K562 (cell line): ENCODE results near the gene NACA. TPM values are rescaled to one million over a fixed set of nuclear protein-coding genes. Genes with fewer than 3 reads are reported as not detected.

Experiments
- ATAC-seq: fragments of 200-7000 bp; cut with Tn5 transposase; 3 replicates; pipeline ENCODE4 v1.9.1; 2020; ENCODE audit warnings: moderate library complexity
- BruUV-seq: library from RNA; stranded (reverse); fragments of 400-500 nt; replicated peaks from 2 replicates; lab custom pipeline; 2021; lab: Mats Ljungman, UMichigan
- CTCF ChIA-PET: fragments of 300-600 bp; formaldehyde crosslinking; extraction: SDS; loops from one replicate; lab custom pipeline; 2021; ENCODE audit warnings: low intra/inter-chr PET ratio; lab: Yijun Ruan, JAX
- POLR2A ChIA-PET: fragments of 300-600, 350-650 bp; sonication (Branson Sonifier 250); formaldehyde crosslinking; extraction: SDS; loops from one replicate; lab custom pipeline; 2021; ENCODE audit warnings: antibody characterized with exemption, inconsistent platforms; lab: Yijun Ruan, JAX
- DNase-seq, 4 experiments: peaks; one replicate each; pipeline versions ENCODE4 v3.0.0 to v3.0.0-alpha.2; 2011 to 2018; ENCODE audit warnings: low spot score in 3 of 4, mixed read lengths in 3 of 4; ENCODE audit errors: extremely low read depth in 1 of 4
- FAIRE-seq: peaks from 2 replicates; lab custom pipeline; 2011; peaks lifted over from hg19 to GRCh38; lab: Jason Lieb, UNC
- H2AFZ ChIP-seq: 2 replicates; pipeline ENCODE4 v1.6.0; 2011; ENCODE audit warnings: low read depth, low read length, control low read depth, inconsistent platforms
- H3K27ac ChIP-seq: fragments of 200-600 bp; 3 replicates; pipeline ENCODE4 v1.8.0; 2011; ENCODE audit warnings: low read depth, mild to moderate bottlenecking, control low read depth, inconsistent platforms, low read length, moderate library complexity, mixed read lengths; ENCODE audit errors: extremely low read depth
- H3K27me3 ChIP-seq, 2 experiments: fragments of 300-600 bp in 1 of 2; 2 replicates in 1 of 2; 3 replicates in 1 of 2; pipeline versions ENCODE4 v1.6.0 to v1.8.0; 2011; ENCODE audit warnings: inconsistent platforms in 2 of 2, low read length in 2 of 2, mild to moderate bottlenecking in 1 of 2, mixed read lengths in 1 of 2, moderate library complexity in 1 of 2; ENCODE audit not compliant: control insufficient read depth in 2 of 2, insufficient read depth in 2 of 2
- H3K36me3 ChIP-seq: fragments of 300-600 bp; 3 replicates; pipeline ENCODE4 v1.8.0; 2011; ENCODE audit warnings: mild to moderate bottlenecking, low read length, inconsistent platforms; ENCODE audit not compliant: control insufficient read depth, insufficient read depth
- H3K4me1 ChIP-seq, 2 experiments: fragments of 200-600 bp in 1 of 2; replicated peaks in 1 of 2; 2 replicates in 1 of 2; 3 replicates in 1 of 2; pipeline versions ENCODE4 v1.5.1 to v1.8.0; 2011; ENCODE audit warnings: inconsistent platforms in 2 of 2, low read length in 2 of 2, mild to moderate bottlenecking in 1 of 2, mixed read lengths in 1 of 2, moderate library complexity in 1 of 2; ENCODE audit not compliant: control insufficient read depth in 2 of 2, insufficient read depth in 2 of 2
- H3K4me2 ChIP-seq: 2 replicates; pipeline ENCODE4 v1.6.1; 2011; ENCODE audit warnings: low read length, control low read depth, inconsistent platforms, mixed read lengths; ENCODE audit not compliant: insufficient read depth
- H3K4me3 ChIP-seq: fragments of 200-600 bp; sonication (generic), shearing (Covaris generic); 2 replicates; pipeline ENCODE4 v1.5.1; 2016; ENCODE audit warnings: control low read depth, inconsistent platforms
- H3K79me2 ChIP-seq: fragments of 200-600 bp; 3 replicates; pipeline ENCODE4 v1.8.0; 2011; ENCODE audit warnings: low read length, inconsistent platforms; ENCODE audit not compliant: control insufficient read depth, insufficient read depth
- H3K9ac ChIP-seq, 2 experiments: 2 replicates each; pipeline versions ENCODE4 v1.6.0 to v1.6.1; 2011; ENCODE audit warnings: low read depth in 2 of 2, low read length in 2 of 2, control low read depth in 1 of 2, inconsistent platforms in 1 of 2, mild to moderate bottlenecking in 1 of 2, mixed read lengths in 1 of 2; ENCODE audit not compliant: insufficient read depth in 1 of 2
- H3K9me1 ChIP-seq: one replicate; pipeline ENCODE4 v1.6.0; 2011; ENCODE audit warnings: inconsistent platforms, mild to moderate bottlenecking, low read length, moderate library complexity; ENCODE audit not compliant: control insufficient read depth, insufficient read depth
- H3K9me3 ChIP-seq: replicated peaks from 2 replicates; pipeline ENCODE4 v1.5.1; 2011; ENCODE audit warnings: low read depth, low read length, inconsistent platforms; ENCODE audit not compliant: control insufficient read depth, insufficient read depth
- H4K20me1 ChIP-seq: replicated peaks from 2 replicates; pipeline ENCODE4 v1.6.1; 2011; ENCODE audit warnings: low read length, inconsistent platforms, mixed read lengths; ENCODE audit not compliant: control insufficient read depth, insufficient read depth
- CBX1 ChIP-seq: sonication (generic); IDR thresholded peaks from 2 replicates; pipeline ENCODE4 v1.6.1; 2016; ENCODE audit warnings: antibody characterized with exemption, low read depth, mild to moderate bottlenecking
- CHD2 ChIP-seq: IDR thresholded peaks from 2 replicates; pipeline ENCODE4 v1.6.1; 2011; ENCODE audit warnings: low read depth, low read length
- DPF2 ChIP-seq: fragments of 450-650 bp; IDR thresholded peaks from 2 replicates; pipeline ENCODE4 v1.6.1; 2016
- EP300 ChIP-seq: IDR thresholded peaks from 2 replicates; pipeline ENCODE4 v1.6.1; 2012; ENCODE audit warnings: low read length, improper control_type of control experiment
- FOXK2 ChIP-seq, 2 experiments: fragments of 450-650 bp; IDR thresholded peaks in 1 of 2; conservative IDR thresholded peaks in 1 of 2; 2 replicates each; pipeline ENCODE4 v1.6.1; 2016; ENCODE audit warnings: low read depth in 2 of 2, mild to moderate bottlenecking in 1 of 2
- FOXP1 ChIP-seq: sonication (generic); formaldehyde crosslinking; IDR thresholded peaks from 2 replicates; pipeline ENCODE4 v1.8.0; 2022; ENCODE audit warnings: mild to moderate bottlenecking, missing genetic modification reagents
- HDAC1 ChIP-seq, 2 experiments: fragments of 450-650 bp; IDR thresholded peaks; 2 replicates each; pipeline ENCODE4 v1.6.1; 2016 to 2017; ENCODE audit warnings: inconsistent platforms in 1 of 2, mild to moderate bottlenecking in 1 of 2, moderate library complexity in 1 of 2
- KDM1A ChIP-seq, 2 experiments: fragments of 450-650 bp; IDR thresholded peaks; 2 replicates each; pipeline ENCODE4 v1.6.1; 2016; ENCODE audit warnings: mild to moderate bottlenecking in 2 of 2
- MED1 ChIP-seq: sonication (generic); formaldehyde crosslinking; IDR thresholded peaks from 2 replicates; pipeline ENCODE4 v1.8.1; 2023; ENCODE audit warnings: missing genetic modification reagents, borderline replicate concordance
- NFXL1 ChIP-seq: fragments of 450-650 bp; formaldehyde crosslinking; IDR thresholded peaks from 2 replicates; pipeline ENCODE4 v1.4.0; 2021; ENCODE audit warnings: mild to moderate bottlenecking
- PCBP1 ChIP-seq: fragments of 200-400 bp; formaldehyde crosslinking; IDR thresholded peaks from 2 replicates; pipeline ENCODE4 v1.6.1; 2018; ENCODE audit warnings: mild to moderate bottlenecking, low read depth, low read length; ENCODE audit not compliant: poor library complexity, severe bottlenecking
- PHF20 ChIP-seq: fragments of 450-650 bp; IDR thresholded peaks from 2 replicates; pipeline ENCODE4 v1.6.1; 2018; ENCODE audit not compliant: partially characterized antibody
- POLR2B ChIP-seq: fragments of 450-650 bp; IDR thresholded peaks from 2 replicates; pipeline ENCODE4 v1.6.1; 2018; ENCODE audit warnings: low read depth; ENCODE audit not compliant: partially characterized antibody
- SUPT5H ChIP-seq: fragments of 450-650 bp; IDR thresholded peaks from 2 replicates; pipeline ENCODE4 v1.6.1; 2016
- TEAD4 ChIP-seq, 2 experiments: sonication (generic) in 1 of 2; formaldehyde crosslinking in 1 of 2; IDR thresholded peaks; 2 replicates each; pipeline versions ENCODE4 v1.6.1 to v1.8.0; 2012 to 2022; ENCODE audit warnings: borderline replicate concordance in 1 of 2, inconsistent platforms in 1 of 2, low read length in 1 of 2, mild to moderate bottlenecking in 1 of 2, missing genetic modification reagents in 1 of 2
- THAP7 ChIP-seq: fragments of 250-450 bp; sonication (Bioruptor Pico); IDR thresholded peaks from 2 replicates; pipeline ENCODE4 v1.5.0; 2021
- U2AF2 ChIP-seq: fragments of 200-400 bp; formaldehyde crosslinking; optimal IDR thresholded peaks from 2 replicates; pipeline ENCODE3; 2017; ENCODE audit warnings: low read depth, mild to moderate bottlenecking, low read length
- ZBTB12 ChIP-seq: fragments of 250-450 bp; sonication (Bioruptor Pico); IDR thresholded peaks from 2 replicates; pipeline ENCODE4 v1.4.0; 2020
- WGBS: fragments of 100-300 bp; shearing (Covaris generic); methylation state at CpG from one replicate; pipeline ENCODE4 v1.1.6; 2016; ENCODE audit warnings: low coverage, mixed read lengths; ENCODE audit not compliant: insufficient coverage; ENCODE audit errors: missing lambda C conversion rate; 5-methylcytosine and 5-hydroxymethylcytosine counted together
- in situ Hi-C: fragments of 300-500 bp; cut with MboI; formaldehyde crosslinking; loops from 4 replicates; pipeline ENCODE4 v1.15.0; 2018; ENCODE audit warnings: inconsistent platforms, mixed read lengths
- intact Hi-C: fragments of 100-400 bp; cut with micrococcal nuclease; formaldehyde crosslinking; loops from 2 replicates; pipeline ENCODE4 v1.14.2; 2022
- polyA plus RNA-seq, 8 experiments: library from polyadenylated mRNA; depleted of rRNA in 4 of 8; stranded (reverse) in 5 of 8; unstranded in 3 of 8; fragments of >200 nt; fragmentation: Nextera tagmentation in 2 of 8; fragmentation: Illumina TruSeq in 1 of 8; extraction: Ambion mirVana in 2 of 8; extraction: Trizol in 1 of 8; gene quantifications; 2 replicates each; pipeline versions ENCODE4 v1.2.1 to v1.2.3, GENCODE V29; 2011 to 2014; ENCODE audit warnings: inconsistent platforms in 1 of 8, missing spikeins in 1 of 8
- total RNA-seq, 7 experiments: library from RNA; depleted of rRNA in 6 of 7; stranded (reverse); fragments of >200 nt in 6 of 7; fragmentation: Illumina TruSeq in 2 of 7; extraction: Trizol in 2 of 7; gene quantifications; 2 replicates each; pipeline versions ENCODE4 v1.2.1 to v1.2.3, GENCODE V29; 2011 to 2021; ENCODE audit warnings: low replicate concordance in 1 of 7
- TF ChIP-seq, protein P1 (sequence below): fragments of 250-450 bp; sonication (Bioruptor Pico); IDR thresholded peaks from 2 replicates; pipeline ENCODE4 v1.8.0; 2022; ENCODE audit warnings: moderate library complexity, mild to moderate bottlenecking, inconsistent platforms

Gene NACA
- total and polyA plus RNA-seq, 9 of the 15 experiments (the other 6 are each of a cell fraction or from before 2014, with no cell fraction given): 1,030 to 2,416 (median 1,645) TPM

- Histone ChIP-seq H3K4me1 (peaks cover 28 to 44% of the 10 kb centered on the region in 2 experiments), H4K20me1 (peaks cover 57% of the 10 kb centered on the region), H2AFZ (no peak overlapping the region), H3K4me3 (peak overlapping the region; percentile 89; the same call in 1 of the 2 replicates), H3K9ac (peak overlapping the region; percentile 79 to 100; a peak in 3 of 4 replicates), H3K9me3 (no peaks in the 10 kb centered on the region), H3K79me2 (peaks cover 87% of the 10 kb centered on the region), H3K9me1 (peaks cover 33% of the 10 kb centered on the region), H3K36me3 (peaks cover 82% of the 10 kb centered on the region), H3K4me2 (peak overlapping the region; percentile 99), H3K27ac (peak overlapping the region; percentile 43; the same call in 2 of the 3 replicates), H3K27me3 (no peaks in the 10 kb centered on the region)
- peak; percentile 63 to 72 (median 65) for DNase-seq
- ChIA-PET CTCF (no interaction called here), POLR2A (interaction anchor here (0.6 to 4.6 kb wide), 6 partner anchors 11 to 298 kb away, joined by 3 to 32 read pairs (median 3); partner anchors contain the start of gene ATP5F1B)
- in situ Hi-C loops: loop anchor here (10.0 kb wide), 1 partner anchor 76 kb away; the partner anchor contains the start of gene ATP5F1B
- FAIRE-seq: peak; percentile 60
- peak; percentile 9 for ATAC-seq
- intact Hi-C loops: no loop called here
- 3% methylated on average over 2 of the region's 2 CpGs for WGBS
- BruUV-seq: no TSS peak
- TF ChIP-seq FOXP1 (CRISPR knock-in tag): no peak
- TF ChIP-seq U2AF2: no peak
- no peak for TF ChIP-seq THAP7
- TF ChIP-seq EP300: no peak
- peak in 1 of 2 experiments; percentile 92; a peak in 2 of 4 replicates for TF ChIP-seq KDM1A (IDR thresholded peaks at IDR 0.05)
- no peak for TF ChIP-seq ZBTB12 (CRISPR knock-in tag)
- TF ChIP-seq PHF20: no peak
- 0 out of 4 replicates have a peak, but pooled peaks of 1 of the 2 experiments have one; percentile 32 for TF ChIP-seq FOXK2 (conservative IDR thresholded peaks at IDR 0.05 in 1 of 2, IDR thresholded peaks at IDR 0.05 in 1 of 2; ENCODE audit: low read depth in 2 of 2)
- 0 out of 2 replicates have a peak, but pooled peaks have one; percentile 31 for TF ChIP-seq DPF2
- TF ChIP-seq, protein P1, sequence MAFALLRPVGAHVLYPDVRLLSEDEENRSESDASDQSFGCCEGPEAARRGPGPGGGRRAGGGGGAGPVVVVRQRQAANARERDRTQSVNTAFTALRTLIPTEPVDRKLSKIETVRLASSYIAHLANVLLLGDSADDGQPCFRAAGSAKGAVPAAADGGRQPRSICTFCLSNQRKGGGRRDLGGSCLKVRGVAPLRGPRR (CRISPR knock-in tag): no peak
- no peak for TF ChIP-seq NFXL1 (CRISPR knock-in tag)
- TF ChIP-seq CHD2: 0 out of 2 replicates have a peak, but pooled peaks have one; percentile 2
- no peak for TF ChIP-seq MED1 (CRISPR knock-in tag)
- TF ChIP-seq CBX1: no peak
- TF ChIP-seq PCBP1: no peak
- TF ChIP-seq TEAD4 (IDR thresholded peaks at IDR 0.05; ENCODE audit: low read length): 0 out of 2 replicates have a peak, but pooled peaks have one; percentile 5
- TF ChIP-seq TEAD4 (CRISPR knock-in tag; IDR thresholded peaks at IDR 0.05; ENCODE audit: borderline replicate concordance): no peak
- peak; percentile 15 for TF ChIP-seq POLR2B
- peak in 1 of 2 experiments; percentile 61; a peak in 2 of 4 replicates for TF ChIP-seq HDAC1 (IDR thresholded peaks at IDR 0.05)
- TF ChIP-seq SUPT5H: no peak
Measured at GRCh38 chr12:56721216-56721615, 3.9 kb downstream of the NACA start.
